ENCODE results near the gene CBR1.

DNA sequence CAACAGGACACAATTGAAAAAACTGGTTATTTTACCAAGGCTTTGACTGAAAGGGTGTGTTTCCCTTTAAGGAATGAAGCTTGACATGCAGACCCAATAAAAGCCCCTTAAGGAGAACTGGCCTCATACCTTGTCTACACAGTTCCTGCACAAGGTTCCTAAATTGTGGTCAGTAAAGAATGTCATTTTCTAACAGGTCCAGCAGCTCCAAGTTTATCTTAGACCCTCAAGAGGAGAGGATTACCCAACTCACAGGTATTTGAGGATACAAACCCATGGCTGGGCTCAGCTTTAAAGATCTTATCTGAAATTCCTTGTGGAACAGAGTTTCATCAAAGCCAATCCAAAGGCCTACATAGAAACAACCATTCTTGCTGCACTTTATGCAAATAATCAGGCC, 33.6 kb downstream of the CBR1 start:
- TF ChIP-seq EZH2 (IDR thresholded peaks at IDR 0.05; ENCODE audit: low read length): no peak
- TF ChIP-seq, protein P1, sequence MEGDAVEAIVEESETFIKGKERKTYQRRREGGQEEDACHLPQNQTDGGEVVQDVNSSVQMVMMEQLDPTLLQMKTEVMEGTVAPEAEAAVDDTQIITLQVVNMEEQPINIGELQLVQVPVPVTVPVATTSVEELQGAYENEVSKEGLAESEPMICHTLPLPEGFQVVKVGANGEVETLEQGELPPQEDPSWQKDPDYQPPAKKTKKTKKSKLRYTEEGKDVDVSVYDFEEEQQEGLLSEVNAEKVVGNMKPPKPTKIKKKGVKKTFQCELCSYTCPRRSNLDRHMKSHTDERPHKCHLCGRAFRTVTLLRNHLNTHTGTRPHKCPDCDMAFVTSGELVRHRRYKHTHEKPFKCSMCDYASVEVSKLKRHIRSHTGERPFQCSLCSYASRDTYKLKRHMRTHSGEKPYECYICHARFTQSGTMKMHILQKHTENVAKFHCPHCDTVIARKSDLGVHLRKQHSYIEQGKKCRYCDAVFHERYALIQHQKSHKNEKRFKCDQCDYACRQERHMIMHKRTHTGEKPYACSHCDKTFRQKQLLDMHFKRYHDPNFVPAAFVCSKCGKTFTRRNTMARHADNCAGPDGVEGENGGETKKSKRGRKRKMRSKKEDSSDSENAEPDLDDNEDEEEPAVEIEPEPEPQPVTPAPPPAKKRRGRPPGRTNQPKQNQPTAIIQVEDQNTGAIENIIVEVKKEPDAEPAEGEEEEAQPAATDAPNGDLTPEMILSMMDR (optimal IDR thresholded peaks at IDR 0.05 in 1 of 3, IDR thresholded peaks at IDR 0.05 in 1 of 3, conservative IDR thresholded peaks at IDR 0.05 in 1 of 3; ENCODE audit: extremely low read depth in 1 of 3, insufficient read depth in 2 of 3, low read length in 3 of 3): no peak

Data from keratinocyte (primary cell).